GM18867 (cell line): ENCODE measurements around the gene NT5C3A.
A peak's percentile ranks its signal among the peaks of the same experiment; 100 is the strongest.
"Not testable (repeated sequence)": the region's sequence is repeated elsewhere in the genome, so short reads cannot be mapped to it uniquely, and the experiment has no call there.

Source experiments
- ATAC-seq: cut with Tn5 transposase; IDR thresholded peaks from one replicate; pipeline ENCODE4 v1.9.1; 2021; ENCODE audit warnings: mild to moderate bottlenecking, moderate library complexity; ENCODE audit not compliant: unreplicated experiment

The NT5C3A gene

DNA sequence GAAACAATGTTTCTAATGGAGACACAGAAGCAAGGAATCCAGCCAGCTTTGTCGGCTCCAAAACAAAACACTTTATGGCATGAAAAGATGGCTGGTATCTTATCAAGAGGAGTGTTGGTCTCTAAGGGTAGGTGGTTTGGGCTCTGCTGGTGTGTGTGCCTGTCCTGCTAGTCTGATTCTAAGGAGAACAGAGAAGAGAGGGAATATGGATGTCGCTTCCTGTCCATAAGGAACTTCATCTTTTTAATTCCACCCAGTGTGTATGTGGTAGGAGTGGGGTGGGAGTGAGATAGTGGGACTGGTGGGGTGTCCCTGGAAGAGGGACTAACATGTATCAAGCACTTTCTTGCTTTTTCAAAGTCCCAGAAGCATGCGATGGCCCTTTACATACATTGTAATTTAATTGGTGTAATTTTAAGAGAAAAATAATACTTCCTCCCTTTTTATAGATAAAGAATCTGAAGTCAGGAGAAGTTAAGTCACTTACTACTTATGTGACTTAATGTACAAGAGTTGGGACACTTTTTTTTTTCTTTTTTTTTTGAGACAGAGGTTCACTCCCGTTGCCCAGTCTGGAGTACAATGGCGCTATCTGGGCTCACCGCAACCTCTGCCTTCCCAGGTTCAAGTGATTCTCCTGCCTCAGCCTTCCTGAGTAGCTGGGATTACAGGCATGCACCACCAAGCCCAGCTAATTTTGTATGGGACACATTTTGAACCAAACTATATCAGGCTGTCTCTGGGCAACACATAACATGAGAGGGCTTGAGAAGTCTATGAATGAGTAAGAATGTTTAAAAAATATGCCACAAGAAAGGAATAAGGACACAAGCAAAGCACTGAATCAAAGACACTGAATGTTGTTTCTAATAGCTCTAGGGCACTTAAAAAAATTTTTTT lies 18.8 kb downstream of the NT5C3A start:
- no peak for ATAC-seq

DNA sequence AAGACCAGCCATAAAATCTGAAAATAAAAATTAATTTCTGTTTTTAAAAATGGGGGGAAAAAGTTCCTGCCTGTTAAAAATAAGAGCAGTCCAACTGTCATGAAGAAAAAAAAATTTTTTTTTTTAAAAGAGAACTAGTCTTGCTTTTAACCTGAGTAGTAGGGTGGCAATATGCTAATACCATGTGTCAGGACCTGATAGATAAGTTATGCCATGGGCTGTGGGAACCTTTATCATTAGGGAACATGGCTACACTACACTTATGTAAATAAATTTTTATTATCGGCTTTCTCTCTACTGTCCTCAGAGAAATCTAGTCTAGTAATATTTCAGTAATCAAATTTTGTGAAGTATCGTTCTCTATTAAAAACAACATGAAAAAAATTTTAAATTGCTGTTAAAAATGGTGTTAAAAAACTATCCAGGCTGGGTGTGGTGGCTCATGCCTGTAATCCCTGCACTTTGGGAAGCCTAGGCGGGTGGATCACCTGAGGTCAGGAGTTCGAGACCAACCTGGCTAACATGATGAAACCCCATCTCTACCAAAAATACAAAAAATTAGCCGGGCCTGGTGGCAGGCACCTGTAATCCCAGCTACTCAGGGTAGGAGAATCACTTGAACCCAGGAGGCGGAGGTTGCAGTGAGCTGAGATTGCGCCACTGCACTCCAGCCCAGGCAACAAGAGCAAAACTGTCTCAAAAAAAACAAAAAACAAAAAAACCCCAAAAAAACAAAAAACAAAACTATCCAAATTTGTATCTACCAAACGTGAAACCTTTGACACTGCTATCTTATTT lies 20.7 kb downstream of the NT5C3A start:
- ATAC-seq, result no peak

GRCh38 chr7:33040803-33041516 lies 21.6 kb downstream of the NT5C3A start:
- ATAC-seq, result peak; percentile 93

- no peak for ATAC-seq
Observed at GRCh38 chr7:33039903-33040292, 22.7 kb downstream of the NT5C3A start.

DNA sequence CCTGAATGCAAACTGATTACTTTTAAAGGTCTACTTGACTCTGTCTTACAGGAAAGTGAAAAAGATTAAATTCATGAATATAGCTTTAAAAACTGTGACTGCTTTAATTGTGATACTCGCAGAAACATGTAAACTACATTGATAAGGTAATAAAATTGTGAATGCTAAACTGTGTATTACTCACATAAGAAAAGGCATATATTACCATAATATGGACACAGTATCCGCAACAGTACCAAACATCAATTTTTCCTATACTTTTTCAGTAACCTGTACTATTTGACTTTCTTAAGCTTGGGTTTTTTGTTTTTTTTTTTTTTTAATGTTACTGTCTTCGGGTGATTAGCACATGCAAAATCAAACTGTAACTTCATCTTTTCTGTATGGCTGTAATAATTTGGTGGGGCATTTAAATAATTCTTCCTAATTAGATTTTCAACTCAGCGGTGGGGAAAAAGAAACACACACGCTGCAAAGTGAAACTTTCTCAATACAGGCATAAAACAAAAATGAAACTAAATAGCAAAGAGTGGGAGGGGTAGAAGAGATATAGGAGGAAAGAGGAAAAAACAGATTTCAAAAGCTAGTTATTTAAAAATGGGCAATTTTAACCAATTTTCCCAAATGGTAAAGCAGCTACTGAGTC lies 23.2 kb downstream of the NT5C3A start:
- peak; percentile 46 for ATAC-seq

DNA sequence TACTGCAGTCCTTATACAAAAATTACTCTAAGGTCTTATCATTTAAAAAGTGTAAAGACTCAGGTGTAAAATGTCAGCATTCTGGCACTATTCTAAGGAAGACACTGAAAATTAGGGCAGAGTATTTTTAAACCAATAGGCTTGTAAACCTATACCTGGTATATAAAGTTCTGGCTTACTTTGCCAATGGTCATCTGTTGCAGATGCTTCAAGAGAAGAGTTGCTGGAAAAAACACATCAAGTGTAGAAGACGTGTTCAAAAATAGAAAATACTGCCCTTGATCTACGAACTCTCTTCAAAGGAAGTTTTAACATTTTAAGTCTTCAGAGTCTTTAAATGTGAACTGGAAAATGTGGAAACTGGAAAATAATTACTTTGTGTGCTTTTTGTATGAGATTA lies 23.9 kb downstream of the NT5C3A start:
- no peak for ATAC-seq

DNA sequence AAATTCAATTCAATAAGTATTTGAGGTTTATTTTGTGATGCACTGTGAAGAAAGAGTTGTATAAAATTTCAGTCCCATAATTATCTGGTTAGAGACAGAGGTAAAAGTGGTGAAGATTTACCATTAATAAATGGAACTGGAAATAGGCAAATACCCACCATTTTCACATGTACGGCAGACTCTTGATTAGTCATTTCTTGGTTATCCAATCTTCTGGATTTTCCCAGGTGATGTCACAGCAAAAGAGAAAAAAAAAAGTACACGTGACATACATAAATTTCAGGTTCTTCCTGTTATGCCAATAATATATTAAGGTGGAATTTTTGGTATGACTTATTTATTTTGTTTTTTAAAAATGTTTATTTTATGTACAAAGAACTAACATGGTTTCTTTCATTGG lies 26.8 kb downstream of the NT5C3A start:
- ATAC-seq, result no peak

DNA sequence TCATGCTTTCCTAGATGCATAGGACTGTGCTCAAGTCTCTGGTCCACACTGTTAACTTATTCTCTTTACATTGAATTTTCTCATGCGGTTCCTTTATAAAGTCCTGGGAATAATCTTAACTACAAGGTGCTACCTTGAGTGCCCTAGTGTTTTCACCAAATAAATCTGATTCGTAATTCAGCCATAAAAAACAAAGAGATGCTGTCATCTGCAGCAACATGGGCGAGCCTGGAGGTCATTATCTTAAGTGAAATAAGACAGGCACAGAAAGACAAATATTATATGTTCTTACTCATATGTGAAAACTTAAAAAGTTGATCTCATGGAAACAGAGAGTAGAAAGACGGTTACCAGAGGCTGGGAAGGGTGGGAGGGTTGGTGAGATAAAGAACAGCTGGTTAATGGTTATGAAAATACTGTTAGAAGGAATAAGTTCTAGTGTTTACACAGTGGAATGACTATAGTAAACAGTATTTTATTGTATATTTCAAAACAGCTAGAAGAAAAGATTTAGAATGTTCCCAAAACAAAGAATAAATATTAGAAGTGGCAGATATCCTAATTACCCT lies 38.3 kb downstream of the NT5C3A start:
- ATAC-seq, result no peak

- no peak for ATAC-seq
Observed at GRCh38 chr7:33012364-33012763, 50.2 kb downstream of the NT5C3A start.

DNA sequence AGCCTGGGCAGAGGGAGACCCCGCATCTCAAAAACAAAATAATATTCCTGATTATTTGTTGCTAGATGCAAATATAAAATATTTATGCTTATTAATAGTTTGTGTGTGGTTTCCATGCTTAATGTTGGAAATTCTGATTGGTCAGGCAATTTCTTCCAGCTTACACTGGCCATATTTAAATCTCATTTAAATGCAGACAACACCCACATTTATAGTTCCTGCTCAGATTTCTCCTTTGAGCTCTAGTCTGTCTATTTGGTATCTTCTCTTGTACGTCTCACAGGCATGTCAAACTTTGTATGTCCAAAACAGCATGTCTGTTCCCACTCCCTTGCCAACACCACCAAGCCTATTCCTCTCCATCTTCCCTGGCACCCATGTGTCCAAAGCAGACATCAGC lies 52.8 kb downstream of the NT5C3A start:
- ATAC-seq, result no peak

GRCh38 chr7:33005690-33006089 lies 56.9 kb downstream of the NT5C3A start:
- ATAC-seq, result not testable (repeated sequence)

- ATAC-seq, result not testable (repeated sequence)
Observed at GRCh38 chr7:33005193-33005592, 57.4 kb downstream of the NT5C3A start.

DNA sequence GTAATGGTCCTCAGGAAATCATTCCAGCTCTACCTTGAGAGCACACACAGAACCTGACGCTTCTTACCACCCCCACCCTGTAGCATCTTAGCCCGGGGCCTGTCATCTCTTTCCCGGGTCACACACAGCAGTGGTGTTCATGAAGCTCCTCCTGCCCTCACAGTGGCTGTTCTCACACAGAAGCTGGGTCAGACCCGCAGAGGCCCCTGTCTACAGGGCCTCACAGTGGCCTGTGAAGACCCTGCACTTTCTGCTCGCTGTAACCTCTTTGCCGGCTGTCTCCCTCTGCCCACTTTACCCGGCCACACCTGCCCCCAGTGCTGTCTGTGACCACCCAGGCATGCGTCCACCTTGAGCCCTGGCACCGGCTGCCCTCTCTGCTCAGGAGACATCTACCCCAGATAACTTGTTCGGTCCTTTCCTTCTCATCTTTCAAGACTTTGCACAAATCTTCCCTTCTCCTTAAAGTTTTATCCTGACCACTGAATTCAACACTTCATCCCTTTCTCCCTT lies 58.4 kb downstream of the NT5C3A start:
- ATAC-seq, result not testable (repeated sequence)

DNA sequence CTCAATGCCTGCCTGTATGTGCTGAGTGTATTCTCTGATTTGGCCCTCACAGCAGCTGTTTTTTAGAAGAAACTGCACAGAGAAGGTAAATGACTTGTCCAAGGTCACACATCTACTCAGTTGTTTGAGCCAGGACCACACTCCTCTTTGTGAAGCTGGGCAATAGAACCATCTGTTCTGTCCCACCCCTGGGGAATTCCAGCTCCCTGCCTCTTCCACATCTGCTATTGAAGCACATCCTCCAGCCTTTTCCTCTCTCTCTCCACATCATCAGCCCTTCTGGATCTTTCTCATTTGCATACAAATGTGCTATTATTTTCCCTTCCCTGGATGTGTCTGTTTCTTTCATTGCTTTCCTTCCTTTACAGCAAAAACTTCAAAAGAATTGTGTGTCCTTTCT lies 59.5 kb downstream of the NT5C3A start:
- not testable (repeated sequence) for ATAC-seq

DNA sequence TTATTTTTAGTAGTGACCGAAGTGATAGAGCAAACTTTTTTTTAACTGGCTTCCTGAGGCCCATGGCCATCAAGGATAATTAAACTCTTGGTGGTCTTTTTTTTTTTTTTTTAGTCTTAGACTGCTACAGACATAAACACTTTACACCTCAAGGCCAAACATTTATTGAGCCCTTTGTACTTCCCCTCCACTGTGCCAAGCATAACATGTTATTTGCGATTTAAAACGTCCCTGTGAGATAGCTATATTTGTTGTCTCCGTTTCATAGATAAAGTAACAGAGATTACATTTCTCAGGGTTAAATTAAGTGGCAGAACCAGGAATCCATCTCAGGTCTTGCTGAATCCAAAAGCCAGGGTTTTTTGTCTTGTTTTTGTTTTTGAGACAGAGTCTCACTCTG lies 63.2 kb downstream of the NT5C3A start:
- not testable (repeated sequence) for ATAC-seq

GRCh38 chr7:32998361-32999171 lies 64.0 kb downstream of the NT5C3A start:
- not testable (repeated sequence) for ATAC-seq

DNA sequence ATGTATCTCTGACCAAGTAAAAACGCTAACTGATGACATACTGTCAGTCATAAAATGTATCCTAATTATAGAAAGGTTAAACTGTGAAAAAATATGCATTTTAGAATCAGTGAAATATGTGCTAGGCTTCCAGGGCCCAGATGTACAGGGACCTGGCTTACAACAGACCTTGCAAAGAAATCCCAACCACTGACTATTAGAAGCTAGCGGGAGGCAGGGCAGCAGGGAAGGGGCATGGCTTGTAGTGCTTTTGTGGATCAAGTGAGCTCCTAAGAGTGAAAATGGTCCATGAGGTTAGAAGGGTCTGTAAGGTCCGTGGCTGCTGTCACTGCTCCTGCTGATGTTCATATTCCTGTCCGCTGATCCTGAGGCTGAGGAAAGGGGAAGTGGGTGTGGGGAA lies 64.6 kb downstream of the NT5C3A start:
- not testable (repeated sequence) for ATAC-seq

GRCh38 chr7:32992750-32993149 lies 69.8 kb downstream of the NT5C3A start:
- not testable (repeated sequence) for ATAC-seq

DNA sequence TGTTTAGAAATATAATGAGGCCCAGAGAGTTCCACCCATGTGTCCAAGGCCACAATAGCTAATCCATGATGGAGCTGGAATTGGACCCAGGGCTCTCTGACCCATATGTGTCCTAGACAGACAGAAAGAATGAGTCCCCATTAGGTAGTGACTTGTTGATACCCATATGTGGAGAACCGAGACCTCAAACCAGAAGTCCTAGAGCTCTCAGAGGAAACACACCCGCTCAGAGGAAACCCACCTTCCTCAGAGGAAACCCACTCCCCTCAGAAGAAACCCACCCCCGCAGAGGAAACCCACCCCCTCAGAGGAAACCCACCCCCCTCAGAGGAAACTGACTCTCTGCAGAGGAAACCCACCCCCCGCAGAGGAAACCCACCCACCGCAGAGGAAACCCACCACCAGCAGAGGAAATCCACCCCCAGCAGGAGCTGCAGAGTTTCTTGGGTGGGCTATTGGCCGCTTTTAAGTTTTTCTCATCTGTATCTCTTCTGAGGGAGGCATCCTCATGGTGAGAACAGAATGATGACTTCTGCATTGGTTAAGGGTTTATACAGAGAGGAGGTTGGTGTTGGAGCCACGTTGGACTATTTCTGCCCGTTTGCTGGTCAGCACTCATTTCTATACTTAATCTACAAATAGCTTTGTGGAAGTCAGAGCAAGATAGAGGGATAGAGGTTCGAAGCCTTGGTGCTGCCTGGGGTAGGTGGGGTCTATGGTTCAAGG lies 70.4 kb downstream of the NT5C3A start:
- ATAC-seq, result not testable (repeated sequence)
